Hepatocyte (in vitro differentiated cells): ENCODE measurements around the gene UCHL3. TPM values are rescaled to one million over a fixed set of nuclear protein-coding genes. Genes with fewer than 3 reads are reported as not detected.

Experiments used
- DNase-seq: peaks from one replicate; pipeline ENCODE4 v3.0.0-alpha.2; 2016; ENCODE audit warnings: low spot score
- H2AFZ ChIP-seq: fragments of 200-600 bp; sonication (generic); 2 replicates; pipeline ENCODE4 v1.6.0; 2016; ENCODE audit warnings: antibody characterized with exemption, mild to moderate bottlenecking
- H3K27ac ChIP-seq: fragments of 200-600 bp; sonication (generic); 2 replicates; pipeline ENCODE4 v1.5.1; 2016; ENCODE audit warnings: mild to moderate bottlenecking
- H3K27me3 ChIP-seq: fragments of 200-600 bp; sonication (generic); 2 replicates; pipeline ENCODE4 v1.6.1; 2016
- H3K36me3 ChIP-seq: fragments of 200-600 bp; sonication (generic); replicated peaks from 2 replicates; pipeline ENCODE4 v1.5.1; 2016; ENCODE audit warnings: low read depth; ENCODE audit not compliant: insufficient read depth
- H3K4me1 ChIP-seq: fragments of 200-600 bp; sonication (generic); 2 replicates; pipeline ENCODE4 v1.5.1; 2016; ENCODE audit warnings: mild to moderate bottlenecking, moderate library complexity; ENCODE audit not compliant: insufficient read depth
- H3K4me2 ChIP-seq: fragments of 200-600 bp; sonication (generic); 2 replicates; pipeline ENCODE4 v1.6.0; 2016
- H3K4me3 ChIP-seq: fragments of 200-600 bp; sonication (generic); 2 replicates; pipeline ENCODE4 v1.5.1; 2016; ENCODE audit warnings: mild to moderate bottlenecking
- H3K79me2 ChIP-seq: fragments of 200-600 bp; sonication (generic); 2 replicates; pipeline ENCODE4 v1.6.0; 2017; ENCODE audit warnings: mild to moderate bottlenecking
- H3K9me2 ChIP-seq: fragments of 200-600 bp; sonication (generic); replicated peaks from 2 replicates; pipeline ENCODE4 v1.6.0; 2017; ENCODE audit warnings: mild to moderate bottlenecking; ENCODE audit not compliant: insufficient read depth
- H3K9me3 ChIP-seq: fragments of 200-600 bp; sonication (generic); 2 replicates; pipeline ENCODE4 v1.5.1; 2016; ENCODE audit warnings: low read depth, mild to moderate bottlenecking
- H4K20me1 ChIP-seq: fragments of 200-600 bp; sonication (generic); 2 replicates; pipeline ENCODE4 v1.6.0; 2016; ENCODE audit warnings: mild to moderate bottlenecking; ENCODE audit not compliant: insufficient read depth, poor library complexity, severe bottlenecking
- CTCF ChIP-seq: fragments of 200-600 bp; sonication (generic); IDR thresholded peaks from 2 replicates; pipeline ENCODE4 v1.5.1; 2016; ENCODE audit warnings: antibody characterized with exemption, mild to moderate bottlenecking; ENCODE audit not compliant: poor library complexity
- EZH2 ChIP-seq: fragments of 200-600 bp; sonication (generic); IDR thresholded peaks from 2 replicates; pipeline ENCODE4 v1.6.1; 2016; ENCODE audit warnings: antibody characterized with exemption, mild to moderate bottlenecking, borderline replicate concordance
- EZH2phosphoT487 ChIP-seq: fragments of 200-600 bp; sonication (generic); IDR thresholded peaks from one replicate; pipeline ENCODE4 v1.6.1; 2018; ENCODE audit warnings: antibody characterized with exemption, mild to moderate bottlenecking, low read depth, moderate library complexity; ENCODE audit not compliant: unreplicated experiment, severe bottlenecking
- WGBS: methylation state at CpG from one replicate; pipeline ENCODE4 v1.1.6; 2016; ENCODE audit warnings: low lambda C conversion rate; ENCODE audit errors: missing lambda C conversion rate; 5-methylcytosine and 5-hydroxymethylcytosine counted together
- polyA plus RNA-seq: library from polyadenylated mRNA; unstranded; fragments of >200 nt; fragmentation: Nextera tagmentation; extraction: Ambion mirVana; gene quantifications from 2 replicates; pipeline ENCODE4 v1.2.1, GENCODE V29; 2016
- total RNA-seq: library from RNA; depleted of rRNA; stranded (reverse); fragments of >200 nt; gene quantifications from 2 replicates; pipeline ENCODE4 v1.2.3, GENCODE V29; 2014

UCHL3 gene
- total and polyA plus RNA-seq, 2 experiments from 2014 or later = 42.0 to 77.5 TPM

GRCh38 chr13:75612354-75612753 is 62.8 kb downstream of the UCHL3 start:
- WGBS = 83% methylated on average over 2 of the region's 2 CpGs
- no peak for TF ChIP-seq EZH2
- TF ChIP-seq CTCF = no peak
- TF ChIP-seq EZH2phosphoT487 = no peak
- H3K27me3 ChIP-seq = no peaks in the 10 kb centered on the region

GRCh38 chr13:75617230-75617629 is 67.6 kb downstream of the UCHL3 start:
- TF ChIP-seq CTCF (no peak), EZH2 (no peak), EZH2phosphoT487 (no peak)
- no peak for DNase-seq
- H3K27me3 ChIP-seq = no peaks in the 10 kb centered on the region
- no peaks in the 10 kb centered on the region for H3K4me1 ChIP-seq
- H4K20me1 ChIP-seq = no peaks in the 10 kb centered on the region
- H3K9me2 ChIP-seq = no peaks in the 10 kb centered on the region
- no peak overlapping the region for H2AFZ ChIP-seq
- H3K79me2 ChIP-seq = no peaks in the 10 kb centered on the region
- no peak overlapping the region for H3K27ac ChIP-seq
- no peak overlapping the region for H3K4me3 ChIP-seq
- no peak overlapping the region for H3K4me2 ChIP-seq
- WGBS = 100% methylated on average over 1 of the region's 1 CpG
- no peaks in the 10 kb centered on the region for H3K9me3 ChIP-seq
- H3K36me3 ChIP-seq = no peaks in the 10 kb centered on the region

More at GRCh38 chr13:75612354-75612753, 62.8 kb downstream of the UCHL3 start:
- H3K4me3 ChIP-seq = no peak overlapping the region
- H3K36me3 ChIP-seq = no peaks in the 10 kb centered on the region
- no peaks in the 10 kb centered on the region for H4K20me1 ChIP-seq
- H2AFZ ChIP-seq = no peak overlapping the region
- H3K9me2 ChIP-seq = no peaks in the 10 kb centered on the region
- no peak overlapping the region for H3K27ac ChIP-seq
- no peaks in the 10 kb centered on the region for H3K4me1 ChIP-seq
- no peak for DNase-seq
- H3K9me3 ChIP-seq = no peaks in the 10 kb centered on the region
- H3K4me2 ChIP-seq = no peak overlapping the region
- H3K79me2 ChIP-seq = no peaks in the 10 kb centered on the region

- Histone ChIP-seq H3K4me1 (no peaks in the 10 kb centered on the region), H4K20me1 (no peaks in the 10 kb centered on the region), H3K9me2 (no peaks in the 10 kb centered on the region), H3K4me2 (no peak overlapping the region), H3K4me3 (no peak overlapping the region), H2AFZ (no peak overlapping the region), H3K36me3 (no peaks in the 10 kb centered on the region), H3K9me3 (no peaks in the 10 kb centered on the region), H3K79me2 (no peaks in the 10 kb centered on the region), H3K27me3 (no peaks in the 10 kb centered on the region), H3K27ac (no peak overlapping the region)
- WGBS = 58% methylated on average over 1 of the region's 1 CpG
- no peak for DNase-seq
- no peak for TF ChIP-seq CTCF
- no peak for TF ChIP-seq EZH2
- no peak for TF ChIP-seq EZH2phosphoT487
Observed at GRCh38 chr13:75618308-75618707, 68.7 kb downstream of the UCHL3 start.

GRCh38 chr13:75620020-75620419 is 70.4 kb downstream of the UCHL3 start:
- H3K4me3 ChIP-seq = no peak overlapping the region
- no peak overlapping the region for H3K27ac ChIP-seq
- no peaks in the 10 kb centered on the region for H3K79me2 ChIP-seq
- no peak overlapping the region for H3K4me2 ChIP-seq
- no peaks in the 10 kb centered on the region for H3K9me2 ChIP-seq
- TF ChIP-seq CTCF = no peak
- no peak for TF ChIP-seq EZH2phosphoT487
- TF ChIP-seq EZH2 = no peak
- H3K9me3 ChIP-seq = no peaks in the 10 kb centered on the region
- H3K27me3 ChIP-seq = no peaks in the 10 kb centered on the region
- no peaks in the 10 kb centered on the region for H4K20me1 ChIP-seq
- WGBS = 90% methylated on average over 1 of the region's 1 CpG
- no peak overlapping the region for H2AFZ ChIP-seq
- H3K36me3 ChIP-seq = no peaks in the 10 kb centered on the region
- H3K4me1 ChIP-seq = no peaks in the 10 kb centered on the region
- DNase-seq = no peak
